WERI-Rb-1 (cell line): ENCODE data around the gene RIN1.

Source experiments
- DNase-seq: peaks from one replicate; pipeline ENCODE4 v3.0.0-alpha.2; 2020
- H3K27ac ChIP-seq: fragments of 250-450 bp; sonication (Bioruptor Pico); 2 replicates; pipeline ENCODE4 v1.5.1; 2020; ENCODE audit warnings: mild to moderate bottlenecking, moderate library complexity
- H3K27me3 ChIP-seq: fragments of 250-450 bp; sonication (Bioruptor Pico); 2 replicates; pipeline ENCODE4 v1.5.1; 2021; ENCODE audit warnings: mild to moderate bottlenecking, low read depth, moderate library complexity; ENCODE audit not compliant: insufficient read depth, severe bottlenecking
- H3K36me3 ChIP-seq: fragments of 250-450 bp; sonication (Bioruptor Pico); 2 replicates; pipeline ENCODE4 v1.5.1; 2020; ENCODE audit warnings: mild to moderate bottlenecking, moderate library complexity
- H3K4me3 ChIP-seq: 2 replicates; pipeline ENCODE4 v1.5.1; 2011; ENCODE audit warnings: low read depth, mild to moderate bottlenecking, control low read depth, low read length
- H3K9me3 ChIP-seq: fragments of 250-450 bp; sonication (Bioruptor Pico); 2 replicates; pipeline ENCODE4 v1.5.1; 2021; ENCODE audit warnings: mild to moderate bottlenecking, moderate library complexity; ENCODE audit not compliant: severe bottlenecking
- CTCF ChIP-seq: IDR thresholded peaks from 2 replicates; pipeline ENCODE4 v1.5.1; 2011; ENCODE audit warnings: low read depth, mild to moderate bottlenecking, control low read depth, inconsistent platforms, low read length

Gene RIN1

GRCh38 chr11:66297610-66298009 is 38.6 kb downstream of the RIN1 start:
- H3K4me3 ChIP-seq = no peak overlapping the region
- H3K9me3 ChIP-seq = no peaks in the 10 kb centered on the region
- no peak for DNase-seq
- no peak overlapping the region for H3K27ac ChIP-seq
- H3K27me3 ChIP-seq = no peaks in the 10 kb centered on the region
- no peak for TF ChIP-seq CTCF
- peaks cover 5% of the 10 kb centered on the region for H3K36me3 ChIP-seq

- DNase-seq = no peak
- H3K4me3 ChIP-seq = no peak overlapping the region
- no peaks in the 10 kb centered on the region for H3K27me3 ChIP-seq
- H3K9me3 ChIP-seq = no peaks in the 10 kb centered on the region
- H3K36me3 ChIP-seq = peaks cover 5% of the 10 kb centered on the region
- H3K27ac ChIP-seq = no peak overlapping the region
- no peak for TF ChIP-seq CTCF
Observed at GRCh38 chr11:66294626-66295620, 41.3 kb downstream of the RIN1 start.

- H3K9me3 ChIP-seq = no peaks in the 10 kb centered on the region
- H3K36me3 ChIP-seq = peaks cover 5% of the 10 kb centered on the region
- no peak for DNase-seq
- no peak overlapping the region for H3K27ac ChIP-seq
- no peak for TF ChIP-seq CTCF
- no peak overlapping the region for H3K4me3 ChIP-seq
- H3K27me3 ChIP-seq = no peaks in the 10 kb centered on the region
Observed at GRCh38 chr11:66293777-66294625, 42.2 kb downstream of the RIN1 start.

- TF ChIP-seq CTCF = no peak
- no peak for DNase-seq
- Histone ChIP-seq H3K27ac (no peak overlapping the region), H3K9me3 (no peaks in the 10 kb centered on the region), H3K27me3 (no peaks in the 10 kb centered on the region), H3K4me3 (no peak overlapping the region), H3K36me3 (peaks cover 5% of the 10 kb centered on the region)
Observed at GRCh38 chr11:66293352-66293751, 42.9 kb downstream of the RIN1 start.

- Histone ChIP-seq H3K27ac (no peak overlapping the region), H3K36me3 (peaks cover 5% of the 10 kb centered on the region), H3K27me3 (no peaks in the 10 kb centered on the region), H3K9me3 (no peaks in the 10 kb centered on the region), H3K4me3 (peak overlapping the region; percentile 64)
- DNase-seq = no peak
- no peak for TF ChIP-seq CTCF
Observed at GRCh38 chr11:66292543-66293332, 43.5 kb downstream of the RIN1 start.
